Loucy (cell line): Measurements from ENCODE around the gene C1QTNF5.

Experiments used
- H2AFZ ChIP-seq: fragments of 200-600 bp; sonication (generic); 2 replicates; pipeline ENCODE4 v1.6.0; 2016; ENCODE audit warnings: antibody characterized with exemption, mild to moderate bottlenecking, low read length, moderate library complexity
- H3F3A ChIP-seq: fragments of 200-600 bp; 2 replicates; pipeline ENCODE4 v1.6.0; 2016; ENCODE audit warnings: antibody characterized with exemption, low read depth, mild to moderate bottlenecking
- H3K27me3 ChIP-seq: fragments of 200-600 bp; sonication (generic); 2 replicates; pipeline ENCODE4 v1.6.1; 2014; ENCODE audit warnings: low read length, mild to moderate bottlenecking; ENCODE audit not compliant: insufficient read depth, poor library complexity, severe bottlenecking
- H3K36me3 ChIP-seq: fragments of 200-600 bp; sonication (generic); 2 replicates; pipeline ENCODE4 v1.6.1; 2016; ENCODE audit warnings: low read length; ENCODE audit not compliant: insufficient read depth
- H3K4me1 ChIP-seq: fragments of 200-600 bp; sonication (generic); 2 replicates; pipeline ENCODE4 v1.5.1; 2014; ENCODE audit warnings: low read length, mild to moderate bottlenecking; ENCODE audit not compliant: insufficient read depth, poor library complexity, severe bottlenecking
- H3K4me2 ChIP-seq: fragments of 200-600 bp; sonication (generic); 2 replicates; pipeline ENCODE4 v1.6.0; 2014; ENCODE audit warnings: antibody characterized with exemption, low read length, low read depth, mild to moderate bottlenecking; ENCODE audit not compliant: poor library complexity, severe bottlenecking
- H3K4me3 ChIP-seq: fragments of 200-600 bp; sonication (generic); 2 replicates; pipeline ENCODE4 v1.5.1; 2014; ENCODE audit warnings: low read length, mild to moderate bottlenecking, mixed read lengths; ENCODE audit not compliant: poor library complexity, severe bottlenecking
- H3K79me2 ChIP-seq: fragments of 200-600 bp; sonication (generic); 2 replicates; pipeline ENCODE4 v1.6.1; 2014; ENCODE audit warnings: low read length; ENCODE audit not compliant: insufficient read depth
- H3K9ac ChIP-seq: fragments of 200-600 bp; sonication (generic); 2 replicates; pipeline ENCODE4 v1.6.0; 2014; ENCODE audit warnings: mild to moderate bottlenecking, low read depth, low read length, moderate library complexity; ENCODE audit not compliant: poor library complexity, severe bottlenecking
- H3K9me2 ChIP-seq: fragments of 200-600 bp; sonication (generic); replicated peaks from 2 replicates; pipeline ENCODE4 v1.6.1; 2016; ENCODE audit warnings: low read depth, low read length, mixed read lengths
- H3K9me3 ChIP-seq: fragments of 200-600 bp; sonication (generic); 2 replicates; pipeline ENCODE4 v1.6.1; 2014; ENCODE audit warnings: mild to moderate bottlenecking, antibody characterized with exemption, low read length, low read depth; ENCODE audit not compliant: insufficient read depth
- H4K20me1 ChIP-seq: fragments of 200-600 bp; sonication (generic); 2 replicates; pipeline ENCODE4 v1.6.0; 2014; ENCODE audit warnings: antibody characterized with exemption, low read length, mild to moderate bottlenecking; ENCODE audit not compliant: insufficient read depth, poor library complexity, severe bottlenecking
- CTCF ChIP-seq: fragments of 200-600 bp; sonication (generic); conservative IDR thresholded peaks from 2 replicates; pipeline ENCODE4 v1.5.1; 2014; ENCODE audit warnings: mild to moderate bottlenecking, antibody characterized with exemption, low read length
- EZH2phosphoT487 ChIP-seq: fragments of 200-600 bp; IDR thresholded peaks from 2 replicates; pipeline ENCODE4 v1.6.1; 2018; ENCODE audit warnings: antibody characterized with exemption, mild to moderate bottlenecking, moderate library complexity, borderline replicate concordance

Gene C1QTNF5

GRCh38 chr11:119355091-119355843 is 14.6 kb upstream of the C1QTNF5 start:
- TF ChIP-seq EZH2phosphoT487: no peak
- no peak for TF ChIP-seq CTCF
- Histone ChIP-seq H3K9ac (no peak overlapping the region), H3K36me3 (no peaks in the 10 kb centered on the region), H3K9me2 (no peaks in the 10 kb centered on the region), H4K20me1 (no peaks in the 10 kb centered on the region), H3K4me3 (no peak overlapping the region), H3F3A (no peaks in the 10 kb centered on the region), H2AFZ (no peak overlapping the region), H3K9me3 (no peaks in the 10 kb centered on the region), H3K79me2 (no peaks in the 10 kb centered on the region), H3K4me1 (peaks cover 10% of the 10 kb centered on the region), H3K27me3 (no peaks in the 10 kb centered on the region), H3K4me2 (no peak overlapping the region)

DNA sequence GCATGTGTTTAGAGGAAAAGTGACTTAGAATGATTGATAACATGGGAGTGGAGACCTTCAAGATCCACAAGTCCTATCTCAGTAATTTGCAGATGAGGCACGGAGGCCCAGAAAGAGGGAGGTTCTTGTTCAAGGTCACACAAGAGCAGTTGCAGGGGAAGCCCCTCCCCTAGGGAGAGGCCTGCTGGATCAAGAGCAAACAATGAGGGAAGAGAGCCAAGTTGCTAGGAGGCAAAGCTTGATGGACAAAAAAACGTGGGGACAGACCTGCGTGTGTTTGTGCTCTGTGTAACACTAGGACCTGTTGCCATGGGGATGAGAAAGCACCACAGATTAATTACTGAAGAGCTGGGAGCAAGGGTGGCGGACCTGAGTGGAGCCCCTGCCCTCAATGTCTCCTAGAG is 12.2 kb upstream of the C1QTNF5 start:
- TF ChIP-seq CTCF (no peak), EZH2phosphoT487 (no peak)
- Histone ChIP-seq H3K27me3 (no peaks in the 10 kb centered on the region), H3K4me3 (no peak overlapping the region), H3F3A (no peaks in the 10 kb centered on the region), H3K9me3 (no peaks in the 10 kb centered on the region), H3K36me3 (no peaks in the 10 kb centered on the region), H3K9me2 (no peaks in the 10 kb centered on the region), H2AFZ (no peak overlapping the region; the same call in 1 of the 2 replicates), H3K4me2 (no peak overlapping the region), H3K9ac (no peak overlapping the region), H4K20me1 (no peaks in the 10 kb centered on the region), H3K79me2 (no peaks in the 10 kb centered on the region), H3K4me1 (no peaks in the 10 kb centered on the region)

DNA sequence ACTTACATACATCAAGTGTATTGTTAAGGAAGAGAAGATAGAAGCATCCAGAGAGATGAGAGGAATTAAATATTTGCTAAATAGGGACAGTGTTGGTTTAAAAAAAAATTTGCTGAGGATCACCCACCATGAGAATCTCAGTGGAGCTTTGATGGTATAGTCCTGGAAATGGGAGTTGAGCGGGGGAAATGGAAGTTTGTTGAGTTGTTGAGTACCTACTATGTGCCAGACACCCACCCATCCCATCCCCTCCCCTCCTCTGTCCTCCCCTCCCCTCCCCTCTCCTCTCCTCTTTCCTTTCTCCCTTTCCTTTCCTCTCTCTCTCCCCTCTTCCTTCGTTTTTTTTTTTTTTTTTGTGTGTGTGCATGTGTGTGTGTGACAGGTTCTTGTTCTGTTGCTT is 10.5 kb upstream of the C1QTNF5 start:
- Histone ChIP-seq H3K4me2 (no peak overlapping the region), H3K4me1 (no peaks in the 10 kb centered on the region), H3K9me2 (no peaks in the 10 kb centered on the region), H3K27me3 (no peaks in the 10 kb centered on the region), H3K4me3 (no peak overlapping the region), H3K9me3 (no peaks in the 10 kb centered on the region), H3F3A (no peaks in the 10 kb centered on the region), H3K36me3 (no peaks in the 10 kb centered on the region), H3K9ac (no peak overlapping the region), H2AFZ (no peak overlapping the region), H3K79me2 (no peaks in the 10 kb centered on the region), H4K20me1 (no peaks in the 10 kb centered on the region)
- TF ChIP-seq CTCF (no peak), EZH2phosphoT487 (no peak)
